ENCODE data around the gene ATP6V0A1.
"Not testable (repeated sequence)": the region's sequence is repeated elsewhere in the genome, so short reads cannot be mapped to it uniquely, and the experiment has no call there.

ATP6V0A1 gene

GRCh38 chr17:42477173-42477572 lies 18.5 kb downstream of the ATP6V0A1 start:
- H3K4me1 ChIP-seq (ENCODE audit: control insufficient read depth, insufficient read depth, low read length, unreplicated experiment): peaks cover 12% of the 10 kb centered on the region
- no peaks in the 10 kb centered on the region for H3K27me3 ChIP-seq (ENCODE audit: insufficient read depth, low read length)
- no peak overlapping the region for H3K4me3 ChIP-seq (ENCODE audit: low read depth, low read length)
- no peaks in the 10 kb centered on the region for H3K79me2 ChIP-seq (ENCODE audit: control insufficient read depth, insufficient read depth, low read length, unreplicated experiment)
- peaks cover 24% of the 10 kb centered on the region for H3K36me3 ChIP-seq (ENCODE audit: insufficient read depth, low read length)
- H3K27ac ChIP-seq (ENCODE audit: low read depth, low read length): no peak overlapping the region
- H2AFZ ChIP-seq (ENCODE audit: low read length, unreplicated experiment): no peak overlapping the region

- not testable (repeated sequence) for H3K27me3 ChIP-seq (ENCODE audit: insufficient read depth, low read length)
- H3K36me3 ChIP-seq (ENCODE audit: insufficient read depth, low read length): peaks cover 24% of the 10 kb centered on the region
Observed at GRCh38 chr17:42477824-42478223, 19.1 kb downstream of the ATP6V0A1 start.

GRCh38 chr17:42484304-42484703 lies 25.6 kb downstream of the ATP6V0A1 start:
- Histone ChIP-seq H2AFZ (ENCODE audit: low read length, unreplicated experiment) (no peak overlapping the region), H3K36me3 (ENCODE audit: insufficient read depth, low read length) (peaks cover 24% of the 10 kb centered on the region), H3K4me1 (ENCODE audit: control insufficient read depth, insufficient read depth, low read length, unreplicated experiment) (no peaks in the 10 kb centered on the region), H3K27me3 (ENCODE audit: insufficient read depth, low read length) (no peaks in the 10 kb centered on the region), H3K79me2 (ENCODE audit: control insufficient read depth, insufficient read depth, low read length, unreplicated experiment) (no peaks in the 10 kb centered on the region), H3K27ac (ENCODE audit: low read depth, low read length) (no peak overlapping the region), H3K4me3 (ENCODE audit: low read depth, low read length) (no peak overlapping the region)

More at GRCh38 chr17:42477824-42478223, 19.1 kb downstream of the ATP6V0A1 start:
- not testable (repeated sequence) for H2AFZ ChIP-seq (ENCODE audit: low read length, unreplicated experiment); H3K4me1 ChIP-seq (ENCODE audit: control insufficient read depth, insufficient read depth, low read length, unreplicated experiment); H3K27ac ChIP-seq (ENCODE audit: low read depth, low read length); H3K79me2 ChIP-seq (ENCODE audit: control insufficient read depth, insufficient read depth, low read length, unreplicated experiment); H3K4me3 ChIP-seq (ENCODE audit: low read depth, low read length)

GRCh38 chr17:42485680-42486079 lies 27.0 kb downstream of the ATP6V0A1 start:
- H3K79me2 ChIP-seq (ENCODE audit: control insufficient read depth, insufficient read depth, low read length, unreplicated experiment): no peaks in the 10 kb centered on the region
- no peak overlapping the region for H3K4me3 ChIP-seq (ENCODE audit: low read depth, low read length)
- no peaks in the 10 kb centered on the region for H3K4me1 ChIP-seq (ENCODE audit: control insufficient read depth, insufficient read depth, low read length, unreplicated experiment)
- no peaks in the 10 kb centered on the region for H3K27me3 ChIP-seq (ENCODE audit: insufficient read depth, low read length)
- no peak overlapping the region for H3K27ac ChIP-seq (ENCODE audit: low read depth, low read length)
- no peak overlapping the region for H2AFZ ChIP-seq (ENCODE audit: low read length, unreplicated experiment)
- H3K36me3 ChIP-seq (ENCODE audit: insufficient read depth, low read length): peaks cover 20% of the 10 kb centered on the region

GRCh38 chr17:42488032-42488431 lies 29.4 kb downstream of the ATP6V0A1 start:
- no peak overlapping the region for H3K4me3 ChIP-seq (ENCODE audit: low read depth, low read length)
- no peaks in the 10 kb centered on the region for H3K79me2 ChIP-seq (ENCODE audit: control insufficient read depth, insufficient read depth, low read length, unreplicated experiment)
- H3K36me3 ChIP-seq (ENCODE audit: insufficient read depth, low read length): peaks cover 20% of the 10 kb centered on the region
- H3K4me1 ChIP-seq (ENCODE audit: control insufficient read depth, insufficient read depth, low read length, unreplicated experiment): no peaks in the 10 kb centered on the region
- H2AFZ ChIP-seq (ENCODE audit: low read length, unreplicated experiment): no peak overlapping the region
- no peaks in the 10 kb centered on the region for H3K27me3 ChIP-seq (ENCODE audit: insufficient read depth, low read length)
- H3K27ac ChIP-seq (ENCODE audit: low read depth, low read length): no peak overlapping the region

- Histone ChIP-seq H2AFZ (ENCODE audit: low read length, unreplicated experiment) (no peak overlapping the region), H3K27ac (ENCODE audit: low read depth, low read length) (no peak overlapping the region), H3K27me3 (ENCODE audit: insufficient read depth, low read length) (no peaks in the 10 kb centered on the region), H3K36me3 (ENCODE audit: insufficient read depth, low read length) (peaks cover 13% of the 10 kb centered on the region; the same call in 1 of the 2 replicates), H3K4me1 (ENCODE audit: control insufficient read depth, insufficient read depth, low read length, unreplicated experiment) (no peaks in the 10 kb centered on the region), H3K79me2 (ENCODE audit: control insufficient read depth, insufficient read depth, low read length, unreplicated experiment) (no peaks in the 10 kb centered on the region), H3K4me3 (ENCODE audit: low read depth, low read length) (no peak overlapping the region)
Observed at GRCh38 chr17:42493319-42493718, 34.6 kb downstream of the ATP6V0A1 start.

- Histone ChIP-seq H3K27me3 (ENCODE audit: insufficient read depth, low read length) (no peaks in the 10 kb centered on the region), H2AFZ (ENCODE audit: low read length, unreplicated experiment) (no peak overlapping the region), H3K4me3 (ENCODE audit: low read depth, low read length) (no peak overlapping the region), H3K27ac (ENCODE audit: low read depth, low read length) (no peak overlapping the region), H3K36me3 (ENCODE audit: insufficient read depth, low read length) (peaks cover 10% of the 10 kb centered on the region), H3K79me2 (ENCODE audit: control insufficient read depth, insufficient read depth, low read length, unreplicated experiment) (no peaks in the 10 kb centered on the region), H3K4me1 (ENCODE audit: control insufficient read depth, insufficient read depth, low read length, unreplicated experiment) (no peaks in the 10 kb centered on the region)
Observed at GRCh38 chr17:42494673-42495072, 36.0 kb downstream of the ATP6V0A1 start.

GRCh38 chr17:42498828-42499227 lies 40.1 kb downstream of the ATP6V0A1 start:
- Histone ChIP-seq H3K27ac (ENCODE audit: low read depth, low read length) (no peak overlapping the region), H3K4me1 (ENCODE audit: control insufficient read depth, insufficient read depth, low read length, unreplicated experiment) (no peaks in the 10 kb centered on the region), H3K4me3 (ENCODE audit: low read depth, low read length) (no peak overlapping the region), H2AFZ (ENCODE audit: low read length, unreplicated experiment) (no peak overlapping the region), H3K36me3 (ENCODE audit: insufficient read depth, low read length) (peaks cover 15% of the 10 kb centered on the region), H3K79me2 (ENCODE audit: control insufficient read depth, insufficient read depth, low read length, unreplicated experiment) (no peaks in the 10 kb centered on the region), H3K27me3 (ENCODE audit: insufficient read depth, low read length) (no peaks in the 10 kb centered on the region)

GRCh38 chr17:42502091-42502490 lies 43.4 kb downstream of the ATP6V0A1 start:
- Histone ChIP-seq H3K4me1 (ENCODE audit: control insufficient read depth, insufficient read depth, low read length, unreplicated experiment) (no peaks in the 10 kb centered on the region), H2AFZ (ENCODE audit: low read length, unreplicated experiment) (no peak overlapping the region), H3K36me3 (ENCODE audit: insufficient read depth, low read length) (peaks cover 19% of the 10 kb centered on the region), H3K27me3 (ENCODE audit: insufficient read depth, low read length) (no peaks in the 10 kb centered on the region), H3K4me3 (ENCODE audit: low read depth, low read length) (no peak overlapping the region), H3K79me2 (ENCODE audit: control insufficient read depth, insufficient read depth, low read length, unreplicated experiment) (no peaks in the 10 kb centered on the region), H3K27ac (ENCODE audit: low read depth, low read length) (no peak overlapping the region)

GRCh38 chr17:42502926-42503325 lies 44.2 kb downstream of the ATP6V0A1 start:
- Histone ChIP-seq H3K79me2 (ENCODE audit: control insufficient read depth, insufficient read depth, low read length, unreplicated experiment) (no peaks in the 10 kb centered on the region), H3K36me3 (ENCODE audit: insufficient read depth, low read length) (peaks cover 19% of the 10 kb centered on the region), H3K4me3 (ENCODE audit: low read depth, low read length) (no peak overlapping the region), H3K27me3 (ENCODE audit: insufficient read depth, low read length) (no peaks in the 10 kb centered on the region), H3K27ac (ENCODE audit: low read depth, low read length) (no peak overlapping the region), H2AFZ (ENCODE audit: low read length, unreplicated experiment) (no peak overlapping the region), H3K4me1 (ENCODE audit: control insufficient read depth, insufficient read depth, low read length, unreplicated experiment) (no peaks in the 10 kb centered on the region)

GRCh38 chr17:42507671-42508070 lies 49.0 kb downstream of the ATP6V0A1 start:
- Histone ChIP-seq H2AFZ (ENCODE audit: low read length, unreplicated experiment) (no peak overlapping the region), H3K4me3 (ENCODE audit: low read depth, low read length) (no peak overlapping the region), H3K36me3 (ENCODE audit: insufficient read depth, low read length) (peaks cover 15% of the 10 kb centered on the region; the same call in 1 of the 2 replicates), H3K79me2 (ENCODE audit: control insufficient read depth, insufficient read depth, low read length, unreplicated experiment) (no peaks in the 10 kb centered on the region), H3K4me1 (ENCODE audit: control insufficient read depth, insufficient read depth, low read length, unreplicated experiment) (no peaks in the 10 kb centered on the region), H3K27me3 (ENCODE audit: insufficient read depth, low read length) (no peaks in the 10 kb centered on the region), H3K27ac (ENCODE audit: low read depth, low read length) (no peak overlapping the region)
